HepG2 (cell line): ENCODE data around the gene DYNC2I2. TPM values are rescaled to one million over a fixed set of nuclear protein-coding genes. Genes with fewer than 3 reads are reported as not detected.

Source experiments
- ATRX ChIP-seq: sonication (generic); formaldehyde crosslinking; IDR thresholded peaks from 2 replicates; pipeline ENCODE4 v1.4.0; 2020; ENCODE audit warnings: missing genetic modification reagents, borderline replicate concordance
- EED ChIP-seq: sonication (generic); formaldehyde crosslinking; IDR thresholded peaks from 2 replicates; pipeline ENCODE4 v1.5.0; 2020; ENCODE audit warnings: mild to moderate bottlenecking, missing genetic modification reagents
- IRX3 ChIP-seq: sonication (generic); formaldehyde crosslinking; IDR thresholded peaks from 2 replicates; pipeline ENCODE4 v1.8.1; 2023; ENCODE audit warnings: mild to moderate bottlenecking, low read depth, missing genetic modification reagents, borderline replicate concordance
- KDM4B ChIP-seq: sonication (generic); formaldehyde crosslinking; IDR thresholded peaks from 2 replicates; pipeline ENCODE4 v1.4.0; 2020; ENCODE audit warnings: missing genetic modification reagents
- KLF12 ChIP-seq: sonication (generic); formaldehyde crosslinking; IDR thresholded peaks from 2 replicates; pipeline ENCODE4 v1.4.0; 2020; ENCODE audit warnings: missing genetic modification reagents, borderline replicate concordance
- KMT2B ChIP-seq: IDR thresholded peaks from 2 replicates; pipeline ENCODE4 v1.6.1; 2016; ENCODE audit warnings: missing genetic modification reagents, missing compliant biosample characterization
- NAIF1 ChIP-seq: sonication (generic); formaldehyde crosslinking; IDR thresholded peaks from 2 replicates; pipeline ENCODE4 v1.5.0; 2020; ENCODE audit warnings: mild to moderate bottlenecking, missing genetic modification reagents, borderline replicate concordance
- NR2C2 ChIP-seq: sonication (generic); formaldehyde crosslinking; IDR thresholded peaks from 2 replicates; pipeline ENCODE4 v1.4.0; 2020; ENCODE audit warnings: missing genetic modification reagents, mild to moderate bottlenecking, moderate library complexity, borderline replicate concordance
- PRMT3 ChIP-seq: sonication (generic); formaldehyde crosslinking; IDR thresholded peaks from 2 replicates; pipeline ENCODE4 v1.8.1; 2022; ENCODE audit warnings: low read depth, mild to moderate bottlenecking, moderate library complexity, missing genetic modification reagents, borderline replicate concordance
- TAF15 ChIP-seq: fragments of 200-400 bp; formaldehyde crosslinking; IDR thresholded peaks from one replicate; pipeline ENCODE4 v1.6.1; 2018; ENCODE audit warnings: mild to moderate bottlenecking, low read depth, low read length; ENCODE audit not compliant: poor library complexity, severe bottlenecking
- WIZ ChIP-seq: sonication (generic); formaldehyde crosslinking; IDR thresholded peaks from 2 replicates; pipeline ENCODE4 v1.5.1; 2020; ENCODE audit warnings: mild to moderate bottlenecking, missing genetic modification reagents
- ZFAT ChIP-seq: sonication (generic); formaldehyde crosslinking; conservative IDR thresholded peaks from 2 replicates; pipeline ENCODE4 v1.8.1; 2023; ENCODE audit warnings: missing genetic modification reagents, inconsistent platforms
- ZNF292 ChIP-seq: sonication (generic); formaldehyde crosslinking; IDR thresholded peaks from 2 replicates; pipeline ENCODE4 v1.8.1; 2022; ENCODE audit warnings: mild to moderate bottlenecking, low read depth, missing genetic modification reagents, borderline replicate concordance
- ZNF33A ChIP-seq: sonication (generic); formaldehyde crosslinking; IDR thresholded peaks from 2 replicates; pipeline ENCODE4 v1.5.1; 2020; ENCODE audit warnings: missing genetic modification reagents, mild to moderate bottlenecking, moderate library complexity, borderline replicate concordance
- ZNF468 ChIP-seq: sonication (generic); formaldehyde crosslinking; IDR thresholded peaks from 2 replicates; pipeline ENCODE4 v1.8.0; 2022; ENCODE audit warnings: mild to moderate bottlenecking, moderate library complexity, missing genetic modification reagents
- ZNF570 ChIP-seq: sonication (generic); formaldehyde crosslinking; IDR thresholded peaks from 2 replicates; pipeline ENCODE4 v1.4.0; 2020; ENCODE audit warnings: mild to moderate bottlenecking, missing genetic modification reagents, borderline replicate concordance
- ZNF614 ChIP-seq: IDR thresholded peaks from 2 replicates; pipeline ENCODE4 v1.6.1; 2018; ENCODE audit warnings: missing biosample characterization, missing genetic modification reagents, inconsistent platforms, borderline replicate concordance
- ZNF616 ChIP-seq: sonication (generic); formaldehyde crosslinking; IDR thresholded peaks from 2 replicates; pipeline ENCODE4 v1.5.0; 2020; ENCODE audit warnings: low read depth, mild to moderate bottlenecking, missing genetic modification reagents
- polyA plus RNA-seq, 8 experiments: library from polyadenylated mRNA; depleted of rRNA in 3 of 8; stranded (reverse) in 7 of 8; unstranded in 1 of 8; fragments of >200 nt; fragmentation: Illumina TruSeq in 4 of 8; extraction: Trizol in 4 of 8; gene quantifications; 2 replicates each; pipeline versions ENCODE4 v1.2.1 to v1.2.3, GENCODE V29; 2011 to 2016; ENCODE audit warnings: low read depth in 4 of 8, missing spikeins in 1 of 8, mixed read lengths in 1 of 8; ENCODE audit not compliant: insufficient read depth in 1 of 8
- total RNA-seq, 5 experiments: library from RNA; depleted of rRNA; stranded (reverse); fragments of >200 nt; fragmentation: Illumina TruSeq; extraction: Trizol; gene quantifications; 2 replicates each; pipeline ENCODE4 v1.2.3, GENCODE V29; 2016; ENCODE audit warnings: low read depth in 1 of 5
- TF ChIP-seq, protein P1 (sequence below): sonication (generic); formaldehyde crosslinking; IDR thresholded peaks from 2 replicates; pipeline ENCODE4 v1.4.0; 2020; ENCODE audit warnings: mild to moderate bottlenecking, missing genetic modification reagents
- TF ChIP-seq, protein P2 (sequence below): sonication (generic); formaldehyde crosslinking; IDR thresholded peaks from 2 replicates; pipeline ENCODE4 v1.5.1; 2020; ENCODE audit warnings: mild to moderate bottlenecking, missing genetic modification reagents, moderate library complexity
- TF ChIP-seq, protein P3 (sequence below): IDR thresholded peaks from 2 replicates; pipeline ENCODE4 v1.6.1; 2016; ENCODE audit warnings: missing compliant biosample characterization, missing genetic modification reagents, borderline replicate concordance
- TF ChIP-seq, protein P4 (sequence below): sonication (generic); formaldehyde crosslinking; IDR thresholded peaks from 2 replicates; pipeline ENCODE4 v1.4.0; 2020; ENCODE audit warnings: missing genetic modification reagents, borderline replicate concordance
- TF ChIP-seq, protein P5 (sequence below): sonication (generic); formaldehyde crosslinking; IDR thresholded peaks from 2 replicates; pipeline ENCODE4 v1.8.1; 2023; ENCODE audit warnings: mild to moderate bottlenecking, missing genetic modification reagents

Gene DYNC2I2
- total and polyA plus RNA-seq, 2 of the 13 experiments (the other 11 are each of a cell fraction or from before 2014, with no cell fraction given): 13.7 to 40.2 TPM

DNA sequence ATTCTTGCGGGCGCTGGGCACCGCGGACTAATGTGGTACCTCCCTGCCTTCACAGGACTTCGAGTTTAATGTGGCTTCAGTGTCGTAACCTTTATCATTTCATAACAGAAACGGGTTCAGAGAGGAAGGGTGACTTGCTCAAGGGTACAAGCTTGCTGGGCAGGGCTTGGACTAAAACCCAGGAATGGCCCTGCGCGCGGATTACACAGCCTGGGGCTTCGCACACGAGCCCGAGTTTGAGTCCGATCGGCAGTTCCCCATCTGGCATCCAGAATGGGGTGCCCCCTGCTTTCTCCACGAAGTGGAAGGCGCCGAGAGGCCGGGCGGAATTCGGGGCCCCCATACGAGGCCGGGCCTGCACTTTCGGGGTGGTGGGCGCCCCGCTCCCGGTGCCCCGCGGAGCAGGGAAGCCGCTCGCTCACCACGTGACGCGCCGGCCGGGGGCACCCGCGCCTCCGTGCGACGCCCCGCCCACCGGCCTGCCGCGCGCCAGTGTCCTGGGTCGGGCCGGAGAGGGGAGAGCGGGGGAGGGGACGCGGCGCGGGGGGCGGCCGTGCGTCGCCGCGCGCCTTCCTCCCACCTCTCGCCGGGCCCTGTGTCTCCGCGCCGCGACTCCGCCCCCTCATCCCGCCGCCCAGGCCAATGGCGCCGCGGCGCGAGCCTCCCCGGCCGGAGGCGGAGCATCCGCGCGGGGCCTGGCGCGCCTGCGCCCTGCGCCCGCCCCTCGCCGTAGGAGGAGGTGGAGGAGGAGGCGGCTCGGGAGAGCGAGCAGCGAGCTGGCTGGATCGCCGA, 32.0 kb upstream of the DYNC2I2 start, which contains the start of gene SET (continued):
- TF ChIP-seq, protein P1, sequence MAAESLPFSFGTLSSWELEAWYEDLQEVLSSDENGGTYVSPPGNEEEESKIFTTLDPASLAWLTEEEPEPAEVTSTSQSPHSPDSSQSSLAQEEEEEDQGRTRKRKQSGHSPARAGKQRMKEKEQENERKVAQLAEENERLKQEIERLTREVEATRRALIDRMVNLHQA (CRISPR knock-in tag): no peak
- no peak for TF ChIP-seq KMT2B (CRISPR knock-in tag)
- no peak for TF ChIP-seq ZNF616 (CRISPR knock-in tag)
- no peak for TF ChIP-seq NAIF1 (CRISPR knock-in tag)
- TF ChIP-seq, protein P2, sequence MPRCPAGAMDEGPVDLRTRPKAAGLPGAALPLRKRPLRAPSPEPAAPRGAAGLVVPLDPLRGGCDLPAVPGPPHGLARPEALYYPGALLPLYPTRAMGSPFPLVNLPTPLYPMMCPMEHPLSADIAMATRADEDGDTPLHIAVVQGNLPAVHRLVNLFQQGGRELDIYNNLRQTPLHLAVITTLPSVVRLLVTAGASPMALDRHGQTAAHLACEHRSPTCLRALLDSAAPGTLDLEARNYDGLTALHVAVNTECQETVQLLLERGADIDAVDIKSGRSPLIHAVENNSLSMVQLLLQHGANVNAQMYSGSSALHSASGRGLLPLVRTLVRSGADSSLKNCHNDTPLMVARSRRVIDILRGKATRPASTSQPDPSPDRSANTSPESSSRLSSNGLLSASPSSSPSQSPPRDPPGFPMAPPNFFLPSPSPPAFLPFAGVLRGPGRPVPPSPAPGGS (CRISPR knock-in tag): peak; percentile 84
- no peak for TF ChIP-seq KDM4B (CRISPR knock-in tag)
- no peak for TF ChIP-seq EED (CRISPR knock-in tag)
- TF ChIP-seq ZNF614 (CRISPR knock-in tag): 0 out of 2 replicates have a peak, but pooled peaks have one; percentile 41
- TF ChIP-seq NR2C2 (CRISPR knock-in tag): no peak; the same call in 1 of the 2 replicates
- TF ChIP-seq KLF12 (CRISPR knock-in tag): 0 out of 2 replicates have a peak, but pooled peaks have one; percentile 34
- TF ChIP-seq IRX3 (CRISPR knock-in tag): 0 out of 2 replicates have a peak, but pooled peaks have one; percentile 56
- no peak; the same call in 1 of the 2 replicates for TF ChIP-seq ZNF292 (CRISPR knock-in tag)
- TF ChIP-seq PRMT3: no peak
- TF ChIP-seq, protein P3, sequence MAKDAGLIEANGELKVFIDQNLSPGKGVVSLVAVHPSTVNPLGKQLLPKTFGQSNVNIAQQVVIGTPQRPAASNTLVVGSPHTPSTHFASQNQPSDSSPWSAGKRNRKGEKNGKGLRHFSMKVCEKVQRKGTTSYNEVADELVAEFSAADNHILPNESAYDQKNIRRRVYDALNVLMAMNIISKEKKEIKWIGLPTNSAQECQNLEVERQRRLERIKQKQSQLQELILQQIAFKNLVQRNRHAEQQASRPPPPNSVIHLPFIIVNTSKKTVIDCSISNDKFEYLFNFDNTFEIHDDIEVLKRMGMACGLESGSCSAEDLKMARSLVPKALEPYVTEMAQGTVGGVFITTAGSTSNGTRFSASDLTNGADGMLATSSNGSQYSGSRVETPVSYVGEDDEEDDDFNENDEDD (CRISPR knock-in tag): peak; percentile 85
- TF ChIP-seq, protein P4, sequence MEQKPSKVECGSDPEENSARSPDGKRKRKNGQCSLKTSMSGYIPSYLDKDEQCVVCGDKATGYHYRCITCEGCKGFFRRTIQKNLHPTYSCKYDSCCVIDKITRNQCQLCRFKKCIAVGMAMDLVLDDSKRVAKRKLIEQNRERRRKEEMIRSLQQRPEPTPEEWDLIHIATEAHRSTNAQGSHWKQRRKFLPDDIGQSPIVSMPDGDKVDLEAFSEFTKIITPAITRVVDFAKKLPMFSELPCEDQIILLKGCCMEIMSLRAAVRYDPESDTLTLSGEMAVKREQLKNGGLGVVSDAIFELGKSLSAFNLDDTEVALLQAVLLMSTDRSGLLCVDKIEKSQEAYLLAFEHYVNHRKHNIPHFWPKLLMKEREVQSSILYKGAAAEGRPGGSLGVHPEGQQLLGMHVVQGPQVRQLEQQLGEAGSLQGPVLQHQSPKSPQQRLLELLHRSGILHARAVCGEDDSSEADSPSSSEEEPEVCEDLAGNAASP (CRISPR knock-in tag): no peak; the same call in 1 of the 2 replicates
- TF ChIP-seq ZNF33A (CRISPR knock-in tag): no peak
- no peak for TF ChIP-seq ZNF468
- no peak for TF ChIP-seq TAF15
- no peak for TF ChIP-seq WIZ (CRISPR knock-in tag)
- TF ChIP-seq, protein P5, sequence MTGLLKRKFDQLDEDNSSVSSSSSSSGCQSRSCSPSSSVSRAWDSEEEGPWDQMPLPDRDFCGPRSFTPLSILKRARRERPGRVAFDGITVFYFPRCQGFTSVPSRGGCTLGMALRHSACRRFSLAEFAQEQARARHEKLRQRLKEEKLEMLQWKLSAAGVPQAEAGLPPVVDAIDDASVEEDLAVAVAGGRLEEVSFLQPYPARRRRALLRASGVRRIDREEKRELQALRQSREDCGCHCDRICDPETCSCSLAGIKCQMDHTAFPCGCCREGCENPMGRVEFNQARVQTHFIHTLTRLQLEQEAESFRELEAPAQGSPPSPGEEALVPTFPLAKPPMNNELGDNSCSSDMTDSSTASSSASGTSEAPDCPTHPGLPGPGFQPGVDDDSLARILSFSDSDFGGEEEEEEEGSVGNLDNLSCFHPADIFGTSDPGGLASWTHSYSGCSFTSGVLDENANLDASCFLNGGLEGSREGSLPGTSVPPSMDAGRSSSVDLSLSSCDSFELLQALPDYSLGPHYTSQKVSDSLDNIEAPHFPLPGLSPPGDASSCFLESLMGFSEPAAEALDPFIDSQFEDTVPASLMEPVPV: 0 out of 2 replicates have a peak, but pooled peaks have one; percentile 53
- no peak for TF ChIP-seq ATRX (CRISPR knock-in tag)
- no peak for TF ChIP-seq ZFAT (CRISPR knock-in tag)
- TF ChIP-seq ZNF570: no peak
